HG02588 (cell line): ENCODE measurements around the gene ERFL.

Source experiments
- ATAC-seq: cut with Tn5 transposase; IDR thresholded peaks from one replicate; pipeline ENCODE4 v1.9.1; 2021; ENCODE audit warnings: mild to moderate bottlenecking, moderate library complexity; ENCODE audit not compliant: unreplicated experiment

The ERFL gene

DNA sequence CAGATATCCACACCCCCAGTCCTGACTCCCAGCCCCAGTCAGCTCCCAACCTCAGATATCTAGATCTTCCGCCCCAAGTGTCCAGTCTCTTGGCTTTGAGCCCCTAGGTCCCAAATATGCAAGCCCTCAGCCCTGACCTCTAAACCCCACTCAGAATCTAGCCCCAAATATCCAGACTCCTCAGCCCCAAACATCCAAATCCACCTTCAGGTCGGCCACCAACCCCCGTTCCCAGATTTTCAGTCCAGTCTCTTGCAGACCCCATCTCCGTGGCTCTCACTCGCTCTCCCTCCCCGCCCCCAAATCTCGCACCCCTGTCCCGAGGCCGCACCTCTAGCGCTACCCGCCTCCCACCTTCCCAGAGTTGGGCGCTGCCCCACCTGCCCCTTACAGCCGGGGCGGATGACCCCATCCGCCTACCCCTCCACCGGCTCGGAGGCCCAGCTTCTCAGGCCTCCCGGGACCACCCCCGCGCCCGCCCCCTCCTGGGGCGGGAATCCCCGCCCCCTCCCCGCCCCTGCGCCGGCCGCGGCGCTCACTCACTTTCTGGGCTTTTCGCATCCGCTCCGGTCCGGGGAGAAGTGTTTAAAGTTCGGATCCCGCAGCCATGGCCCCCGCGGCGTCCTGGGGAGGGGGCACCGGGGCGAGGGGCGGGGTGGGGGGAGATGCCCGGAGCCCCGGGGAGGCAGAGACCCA, 604 bp downstream of the ERFL start:
- no peak for ATAC-seq

DNA sequence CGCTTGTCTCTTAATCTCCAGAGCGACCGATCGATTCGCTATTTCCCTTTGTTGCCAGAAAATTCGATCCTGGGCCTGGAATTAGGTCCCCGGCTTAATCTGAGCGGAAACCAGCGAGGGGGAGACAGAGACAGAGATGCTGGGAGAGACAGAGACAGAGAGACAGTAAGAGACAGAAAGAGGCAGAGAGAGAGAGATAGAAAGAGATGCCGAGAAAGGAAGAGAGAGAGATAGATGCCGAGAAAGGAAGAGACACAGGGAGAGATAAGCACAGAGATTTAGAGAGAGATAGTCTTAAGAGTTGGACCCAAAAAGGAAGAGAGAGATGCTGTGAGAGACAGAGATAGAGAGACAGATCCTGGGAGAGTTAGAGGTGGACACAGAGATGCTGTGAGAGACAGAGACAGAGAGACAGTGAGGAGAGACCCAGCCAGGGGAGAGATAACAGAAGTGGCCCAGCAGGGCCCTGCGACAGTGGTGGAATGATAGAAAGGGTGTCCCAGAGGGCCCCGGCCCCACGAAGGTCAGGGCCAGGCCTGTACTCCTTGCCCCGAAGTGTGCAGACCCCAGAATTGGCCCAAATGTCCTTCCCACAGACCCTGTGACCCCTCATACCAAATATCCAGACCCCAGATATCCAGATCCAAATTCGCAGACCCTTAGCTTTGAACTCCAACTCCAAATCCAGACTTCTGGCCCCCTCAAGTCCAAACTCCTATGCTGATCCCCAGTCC, 1.3 kb downstream of the ERFL start:
- ATAC-seq = no peak

- ATAC-seq = no peak
These were observed 2.1 kb downstream of the ERFL start for GRCh38 chr19:41926028-41926762.

DNA sequence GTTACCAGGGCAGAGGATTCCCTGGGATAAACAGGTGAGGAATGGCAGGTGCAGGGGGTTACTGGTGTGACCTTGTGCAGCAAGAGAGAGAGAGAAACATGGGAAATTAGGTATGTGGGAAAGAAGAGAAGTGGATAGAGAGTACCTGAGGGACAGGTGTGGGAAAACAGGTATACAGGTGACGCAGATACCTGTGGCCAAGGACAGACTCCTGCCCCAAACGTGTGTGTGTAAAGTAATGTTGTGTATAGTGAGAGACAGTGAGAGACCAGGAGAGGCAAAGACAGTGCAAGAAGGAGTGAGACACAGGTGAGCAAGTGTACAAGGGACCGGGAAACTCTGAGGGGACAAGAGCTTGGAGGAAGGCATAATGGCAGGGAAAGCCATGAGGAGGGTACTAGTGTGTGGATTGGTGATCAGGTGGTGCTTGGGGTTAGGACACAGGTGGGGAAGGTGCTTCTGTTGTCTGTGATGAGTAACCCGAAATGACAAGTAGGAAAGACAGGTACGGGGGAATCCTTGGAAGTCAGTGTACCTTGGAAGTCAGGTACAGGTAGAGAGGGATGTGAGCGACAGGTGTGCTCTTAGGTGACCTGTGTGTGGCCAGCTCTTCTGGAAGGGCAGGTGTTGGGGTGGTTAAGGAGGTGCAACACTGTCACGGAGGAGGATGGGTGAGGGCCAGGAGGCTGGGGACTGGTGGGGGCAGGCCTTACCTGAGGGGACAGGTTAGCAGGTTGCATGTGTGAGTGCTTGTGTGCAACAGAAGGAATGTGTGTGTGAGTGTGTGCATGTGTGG, 2.8 kb downstream of the ERFL start:
- no peak for ATAC-seq

GRCh38 chr19:41924151-41925145, 3.8 kb downstream of the ERFL start:
- ATAC-seq = no peak

DNA sequence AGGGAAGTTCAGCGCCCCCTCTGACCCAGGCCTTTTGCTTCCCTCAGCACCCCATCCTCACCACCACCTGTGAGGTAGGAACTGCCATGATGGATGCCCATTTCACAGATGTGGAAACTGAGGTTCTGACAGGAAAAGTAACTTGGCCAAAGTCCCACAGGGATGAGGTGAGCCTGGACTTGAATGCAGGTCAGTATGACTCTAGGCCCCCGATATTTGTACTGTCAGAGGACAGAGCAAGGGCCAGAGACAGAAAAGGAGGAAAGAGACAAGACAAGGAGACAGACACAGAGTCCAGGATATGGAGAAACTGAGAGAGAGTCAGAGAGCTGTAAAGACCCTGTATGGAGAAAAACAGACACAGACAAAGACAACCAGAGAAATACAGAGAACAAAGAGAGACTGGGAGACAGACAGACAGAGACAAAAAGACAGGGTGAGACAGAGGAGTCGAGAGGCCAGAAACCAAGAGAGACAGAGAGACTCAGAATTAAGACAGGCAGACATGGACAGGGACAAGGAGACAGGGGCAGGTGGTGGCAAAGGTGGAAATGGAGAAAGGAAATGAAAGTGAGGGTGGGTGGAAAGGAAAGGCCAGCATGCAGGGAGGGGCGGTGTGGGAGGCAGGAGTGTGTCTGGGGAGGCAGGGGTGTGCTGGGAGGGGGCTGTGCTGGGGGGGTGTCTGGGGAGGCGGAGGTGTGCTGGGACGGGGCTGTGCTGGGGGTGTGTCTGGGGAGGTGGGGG, 5.0 kb downstream of the ERFL start:
- no peak for ATAC-seq

DNA sequence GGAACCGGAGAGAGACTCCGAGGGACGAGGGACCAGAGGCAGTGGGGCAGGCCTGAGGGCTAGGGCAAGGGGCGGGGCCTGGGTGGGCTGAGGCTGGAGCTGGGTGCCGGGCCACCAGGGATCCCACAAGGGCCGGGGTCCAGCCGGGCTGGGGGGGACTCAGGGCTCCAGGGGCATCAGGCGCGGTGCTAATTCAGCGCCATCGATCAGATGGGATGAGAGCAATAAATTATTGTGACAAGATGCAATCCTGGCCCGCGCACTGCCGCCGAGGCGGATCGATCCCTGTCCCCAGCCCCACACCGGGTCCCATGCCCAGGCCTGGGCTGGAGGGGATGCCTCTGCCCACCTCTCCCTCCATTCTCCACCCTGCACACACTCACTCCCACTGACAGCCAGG, 5.7 kb downstream of the ERFL start:
- no peak for ATAC-seq

- ATAC-seq = no peak
These were observed 6.4 kb downstream of the ERFL start for GRCh38 chr19:41921577-41922576.

DNA sequence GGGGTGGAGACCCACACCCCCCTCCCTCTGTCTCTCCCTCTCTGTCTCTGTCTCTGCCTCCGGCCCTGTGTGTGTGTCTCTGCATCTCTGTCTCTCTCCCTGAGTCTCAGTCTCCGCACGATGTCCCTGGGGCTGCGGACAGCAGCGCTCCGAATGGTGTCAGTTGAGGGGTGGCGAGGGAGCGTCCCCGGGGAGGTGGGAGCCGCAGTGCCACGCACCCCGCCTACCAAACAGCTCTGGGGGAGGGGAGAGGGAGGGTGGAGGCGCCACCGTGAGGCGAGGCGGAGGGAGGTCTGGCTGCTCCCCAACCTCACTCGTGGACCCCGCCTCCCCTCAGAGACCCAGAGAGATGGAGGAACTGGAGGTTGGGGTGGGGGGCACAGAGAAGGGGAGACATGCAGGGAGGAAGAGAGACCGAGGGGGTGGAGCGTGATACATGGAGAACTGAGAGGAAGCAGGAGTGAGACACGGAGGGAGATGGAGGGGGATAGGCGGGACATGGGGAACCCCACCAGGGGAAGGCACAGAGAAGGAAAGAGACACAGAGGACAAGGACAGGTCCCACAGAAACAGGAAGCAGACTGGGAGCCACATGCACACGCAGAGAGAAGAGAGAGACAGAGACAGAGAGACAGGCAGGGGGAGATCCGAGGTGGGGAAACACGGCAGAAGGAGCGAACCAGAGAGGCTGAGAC, 7.2 kb downstream of the ERFL start:
- no peak for ATAC-seq

- no peak for ATAC-seq
These were observed 8.1 kb downstream of the ERFL start for GRCh38 chr19:41919948-41920712.

- no peak for ATAC-seq
These were observed 9.5 kb downstream of the ERFL start for GRCh38 chr19:41918653-41919244.

DNA sequence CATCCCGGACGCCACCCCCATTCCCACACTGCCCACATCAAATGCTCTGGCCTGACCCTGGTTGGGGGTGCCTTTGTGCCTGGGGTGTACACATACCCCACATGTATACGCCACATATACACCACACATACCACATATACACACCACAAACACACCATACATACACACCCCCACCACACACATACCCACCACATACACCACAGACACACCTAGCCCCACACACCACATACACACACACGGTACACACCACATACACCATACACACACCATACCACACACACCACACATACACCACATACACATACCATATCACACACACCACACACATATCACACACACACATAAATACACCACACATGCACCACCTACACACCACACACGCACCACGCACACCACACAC, 10.2 kb downstream of the ERFL start:
- no peak for ATAC-seq

DNA sequence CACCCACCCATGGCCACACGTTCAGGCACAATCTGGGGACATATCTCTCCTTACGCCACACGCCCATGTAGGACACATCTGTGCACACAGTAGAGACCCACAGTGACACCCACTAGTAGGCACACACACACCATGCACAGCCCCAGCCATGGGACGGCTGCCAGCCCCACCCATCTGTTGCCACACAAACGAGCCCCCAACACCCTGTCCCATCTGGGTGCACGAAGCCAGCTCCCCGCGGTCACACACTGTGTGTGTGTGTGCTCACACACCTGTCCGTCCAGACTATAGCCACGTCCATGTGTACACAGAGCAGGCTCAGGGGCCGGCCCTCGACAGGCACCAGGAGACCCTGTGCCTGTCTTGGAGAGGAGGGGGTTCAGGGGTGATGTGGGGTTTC, 10.6 kb downstream of the ERFL start:
- ATAC-seq = no peak

DNA sequence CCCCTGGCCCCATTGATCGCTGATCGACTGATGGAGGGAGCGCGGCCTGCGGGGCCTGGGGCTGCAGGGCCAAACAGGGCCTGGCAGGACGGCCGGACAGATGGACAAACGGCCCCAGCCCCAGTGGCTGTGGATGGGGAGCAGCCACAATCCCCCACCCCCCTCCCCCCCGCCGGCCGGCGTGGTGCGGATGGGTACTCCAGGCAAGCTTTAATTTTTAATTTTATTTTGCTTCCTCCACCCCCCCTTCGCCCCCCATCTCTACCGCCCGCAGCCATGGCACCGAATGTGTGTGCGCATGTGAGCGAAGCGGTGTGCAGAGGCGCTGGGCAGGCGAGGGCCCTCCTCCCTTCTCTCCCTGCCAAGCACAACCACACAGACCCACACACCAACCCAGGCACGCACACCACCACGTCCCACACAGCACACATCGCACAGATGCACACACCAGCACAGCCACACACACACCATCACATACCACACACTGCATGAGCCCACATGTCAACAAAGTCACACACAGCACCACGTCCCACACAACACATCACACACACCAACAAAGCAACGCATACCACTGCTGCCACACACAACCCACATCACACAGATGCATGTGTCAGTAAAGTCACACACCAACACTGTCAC, 12.4 kb downstream of the ERFL start:
- ATAC-seq = no peak

DNA sequence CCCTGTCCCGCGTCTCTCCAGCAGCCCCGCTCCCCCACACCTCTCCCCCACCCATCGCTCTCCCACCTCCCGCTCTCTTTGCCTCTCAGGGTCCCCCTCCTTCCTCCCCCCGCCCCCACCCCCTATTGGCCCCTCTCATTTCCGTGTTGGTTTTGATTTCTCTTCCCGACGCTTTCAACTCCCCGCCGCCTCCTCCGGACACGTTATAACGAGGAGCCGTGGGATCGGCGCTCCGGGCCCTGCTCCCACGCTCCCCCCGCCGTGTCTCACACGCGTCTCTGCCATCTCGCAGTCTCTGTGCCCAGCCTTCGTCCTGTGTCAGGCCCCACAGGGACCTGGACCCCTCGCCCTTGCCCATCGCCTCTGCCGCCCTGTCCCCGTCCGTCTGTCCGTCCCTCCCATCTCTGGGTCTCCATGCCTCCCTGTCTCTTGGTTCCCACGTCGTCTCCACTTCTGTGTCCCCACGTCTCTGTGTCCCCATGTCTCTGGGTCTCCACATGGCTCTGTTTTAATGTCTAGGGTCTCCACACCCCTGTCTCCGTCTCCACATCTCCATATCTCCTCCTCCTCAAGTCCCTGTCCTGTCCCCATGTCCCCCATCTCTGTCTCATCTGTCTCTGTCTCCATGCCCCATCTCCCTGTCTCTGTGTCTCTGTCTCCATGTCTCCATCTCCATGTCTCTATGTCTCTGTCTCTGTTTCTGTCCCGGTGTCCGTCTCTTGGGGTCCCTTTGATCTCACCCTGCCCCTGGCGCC, 13.1 kb downstream of the ERFL start:
- ATAC-seq = no peak
